Stimulated activated naive CD4-positive, alpha-beta T cell (primary cell): ENCODE results near the gene IER3.

Source experiments
- DNase-seq, 6 experiments: peaks; one replicate each; lab custom pipeline; 2025; lab: John Stamatoyannopoulos, UW

IER3 gene

DNA sequence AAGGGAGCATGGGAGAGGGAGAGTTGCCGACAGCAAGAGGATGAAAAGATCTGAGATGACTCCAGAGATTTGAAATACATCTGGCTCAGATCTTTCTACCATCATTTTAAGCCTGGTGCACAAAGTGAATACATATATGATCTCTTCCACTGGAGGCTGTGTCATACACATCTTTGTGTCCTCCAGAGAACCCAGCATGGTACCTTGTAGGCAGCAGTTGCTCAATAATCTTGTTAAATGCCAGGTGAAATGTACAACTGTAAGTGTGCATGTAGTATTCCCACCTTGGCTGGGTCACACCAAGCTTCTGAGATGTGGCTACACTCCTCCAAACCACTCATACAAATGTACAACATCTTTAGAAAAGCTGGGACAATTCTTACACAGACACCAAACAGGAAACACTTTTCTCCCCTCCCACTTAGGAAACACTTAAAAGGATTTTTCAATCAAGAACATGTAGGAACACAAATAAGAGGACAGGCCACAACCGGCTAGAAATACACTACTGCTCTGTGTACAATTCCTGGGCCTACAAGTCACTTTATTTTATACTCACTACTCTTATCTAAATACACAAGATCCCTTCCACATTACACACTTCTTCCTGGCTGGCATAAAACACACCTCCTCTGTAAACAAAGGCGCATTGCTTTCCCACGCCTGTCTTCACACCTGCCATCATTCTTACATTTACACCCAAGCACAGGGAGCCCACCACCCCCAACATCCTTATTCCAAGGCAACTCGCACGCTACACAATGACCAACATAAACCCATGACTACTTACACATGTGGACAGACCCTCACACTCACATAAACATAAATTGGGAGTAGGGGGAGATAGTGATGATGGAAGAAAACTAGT is 3.8 kb upstream of the IER3 start:
- DNase-seq: no peak

DNA sequence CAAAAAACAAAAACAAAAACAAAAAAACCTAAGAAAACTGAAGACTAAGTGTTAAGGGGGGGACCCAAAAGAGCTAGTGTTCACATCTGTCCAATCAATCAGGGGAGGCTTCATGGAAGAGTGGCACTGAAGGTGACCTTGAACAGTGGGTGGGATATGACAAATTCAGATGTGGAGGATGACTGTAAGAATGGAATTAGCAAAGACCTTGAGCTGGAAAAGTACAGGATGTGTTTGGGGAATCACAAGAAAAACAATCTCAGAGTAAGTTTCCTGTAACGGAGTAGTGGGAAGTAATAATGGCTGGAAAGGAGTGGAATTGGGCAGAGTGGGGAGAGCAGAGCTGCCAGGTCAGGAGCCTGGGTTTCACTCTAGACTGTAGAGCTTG is 2.9 kb upstream of the IER3 start:
- DNase-seq: no peak

DNA sequence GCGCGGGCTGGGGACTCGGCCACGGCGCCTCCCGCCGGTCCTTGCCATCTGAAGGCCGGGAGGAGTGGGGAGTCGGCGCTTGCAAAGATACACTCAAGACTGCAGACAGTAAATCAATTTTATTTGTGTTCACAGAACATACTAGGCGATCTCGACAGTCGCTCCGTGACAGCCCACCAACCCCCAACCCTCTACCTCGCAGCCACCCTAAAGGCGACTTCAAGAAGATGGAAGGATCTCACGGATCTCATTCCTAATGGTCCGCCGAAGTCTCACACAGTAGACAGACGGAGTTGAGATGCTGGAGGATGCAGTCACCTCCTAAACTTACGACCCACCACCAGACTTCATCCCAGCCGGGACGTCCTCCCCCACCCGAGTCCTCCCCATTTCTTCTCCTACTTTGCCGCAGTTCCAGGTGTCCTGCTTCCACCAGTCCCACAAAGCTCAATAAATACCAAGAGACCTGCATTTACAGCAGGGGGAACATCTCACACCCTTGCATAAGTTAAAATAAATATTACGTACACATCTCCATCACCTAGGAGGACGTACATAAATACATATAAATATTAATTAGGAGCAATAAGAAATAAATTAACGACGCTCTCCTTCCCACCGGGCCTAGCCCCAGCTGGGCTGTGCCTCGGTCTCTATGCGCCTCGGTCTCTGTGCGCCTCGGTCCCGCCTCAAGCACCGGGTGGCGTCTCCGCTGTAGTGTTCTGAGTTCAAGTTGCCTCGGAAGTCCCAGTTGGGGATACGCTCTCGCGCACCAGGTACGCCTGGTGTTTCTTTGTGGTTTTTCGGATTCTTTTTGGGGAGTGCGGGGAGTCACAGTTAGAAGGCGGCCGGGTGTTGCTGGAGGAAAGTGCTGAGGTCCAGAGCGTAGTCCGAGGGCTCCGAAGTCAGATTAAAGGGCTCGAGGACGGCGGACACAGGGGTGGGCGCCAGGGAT is 971 bp downstream of the IER3 start:
- peak in 4 of 6 experiments; percentile 10 to 67 (median 37) for DNase-seq

- DNase-seq: peak; percentile 38 to 82 (median 64)
Observed at GRCh38 chr6:30742316-30743098, 1.8 kb downstream of the IER3 start, which contains the start of gene FLOT1. Gene FLOT1 (minus strand): TSS chr6:30742687. CDS start chr6:30742189, 498 bp downstream.

DNA sequence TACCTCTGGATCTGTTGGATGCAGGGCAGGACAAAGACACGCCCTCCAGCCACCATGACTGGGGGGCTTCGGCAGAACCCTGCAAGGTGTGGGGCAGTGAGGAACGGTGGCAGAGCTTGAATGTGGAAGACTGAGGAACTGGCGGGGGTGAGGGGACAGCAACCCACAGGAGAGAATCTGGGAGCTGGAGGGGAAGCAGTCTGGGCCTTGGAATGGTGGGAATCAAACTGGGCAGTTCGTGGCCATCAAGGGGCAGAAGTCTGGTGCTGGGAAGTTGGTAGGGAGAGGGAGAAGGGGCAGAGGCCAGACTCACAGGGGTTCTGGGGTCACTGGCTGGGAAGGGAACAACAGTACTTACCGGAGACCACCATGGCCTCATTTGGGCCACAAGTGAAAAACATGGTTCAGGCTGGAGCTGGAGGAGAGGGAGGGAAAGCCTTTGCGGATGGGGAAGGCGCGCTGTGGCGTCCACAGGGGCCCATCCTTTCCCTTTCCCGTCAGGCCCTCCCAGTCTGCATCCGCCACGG is 2.5 kb downstream of the IER3 start:
- no peak for DNase-seq

DNA sequence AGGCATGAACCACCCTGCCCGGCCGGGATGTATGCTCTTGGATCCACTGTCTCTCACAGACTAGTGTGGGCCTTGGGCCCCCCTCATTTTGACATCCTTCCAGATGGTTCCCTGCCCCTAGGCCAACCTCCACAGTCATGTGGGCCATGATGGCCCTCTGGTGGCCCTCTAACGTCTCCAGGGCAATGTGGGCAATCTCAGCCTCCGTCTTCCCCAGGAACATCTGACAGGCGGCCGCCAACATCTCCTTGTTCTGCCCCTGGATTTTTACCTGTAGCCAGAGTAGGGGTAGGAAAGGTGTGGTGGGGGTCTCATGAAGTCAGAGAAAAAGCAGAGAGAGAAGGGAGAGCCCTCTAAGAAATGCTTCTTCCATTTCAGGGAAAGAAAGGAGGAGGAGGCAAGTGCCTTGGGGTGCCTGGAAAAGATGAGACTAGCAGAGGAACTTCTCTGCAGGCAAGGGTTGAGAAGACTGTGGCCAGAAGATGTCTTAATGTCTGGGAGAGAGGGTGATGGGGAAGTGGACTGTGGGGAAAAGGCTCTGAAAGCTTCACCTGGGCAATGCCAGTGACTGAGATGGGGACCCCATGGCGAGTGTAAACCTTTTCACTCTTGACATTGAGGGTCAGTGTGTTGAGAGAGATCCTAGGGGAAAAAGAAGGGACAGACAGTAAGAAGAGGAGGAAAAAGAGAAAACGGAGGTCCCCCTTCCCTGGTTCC is 3.1 kb downstream of the IER3 start:
- DNase-seq: no peak

DNA sequence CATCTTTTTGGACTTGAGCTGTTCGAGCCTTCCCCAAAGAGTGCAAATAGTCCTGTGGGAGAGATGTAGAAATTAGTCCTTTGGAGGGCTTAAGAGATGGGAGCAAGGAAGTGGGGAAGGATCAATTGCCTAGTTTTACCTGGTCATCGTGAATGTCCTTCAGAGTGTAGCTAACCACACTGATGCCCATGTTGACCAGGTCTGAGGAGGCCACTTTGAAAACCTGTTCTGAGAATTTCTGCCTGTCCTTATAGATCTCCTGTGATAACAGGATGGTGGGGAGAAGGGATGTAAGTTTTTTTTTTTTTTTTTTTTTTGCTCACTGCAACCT is 3.8 kb downstream of the IER3 start:
- no peak for DNase-seq

GRCh38 chr6:30738532-30738931 is 5.8 kb downstream of the IER3 start:
- DNase-seq: no peak

- peak in 1 of 6 experiments; percentile 20 for DNase-seq
Observed at GRCh38 chr6:30735668-30736314, 8.6 kb downstream of the IER3 start.

DNA sequence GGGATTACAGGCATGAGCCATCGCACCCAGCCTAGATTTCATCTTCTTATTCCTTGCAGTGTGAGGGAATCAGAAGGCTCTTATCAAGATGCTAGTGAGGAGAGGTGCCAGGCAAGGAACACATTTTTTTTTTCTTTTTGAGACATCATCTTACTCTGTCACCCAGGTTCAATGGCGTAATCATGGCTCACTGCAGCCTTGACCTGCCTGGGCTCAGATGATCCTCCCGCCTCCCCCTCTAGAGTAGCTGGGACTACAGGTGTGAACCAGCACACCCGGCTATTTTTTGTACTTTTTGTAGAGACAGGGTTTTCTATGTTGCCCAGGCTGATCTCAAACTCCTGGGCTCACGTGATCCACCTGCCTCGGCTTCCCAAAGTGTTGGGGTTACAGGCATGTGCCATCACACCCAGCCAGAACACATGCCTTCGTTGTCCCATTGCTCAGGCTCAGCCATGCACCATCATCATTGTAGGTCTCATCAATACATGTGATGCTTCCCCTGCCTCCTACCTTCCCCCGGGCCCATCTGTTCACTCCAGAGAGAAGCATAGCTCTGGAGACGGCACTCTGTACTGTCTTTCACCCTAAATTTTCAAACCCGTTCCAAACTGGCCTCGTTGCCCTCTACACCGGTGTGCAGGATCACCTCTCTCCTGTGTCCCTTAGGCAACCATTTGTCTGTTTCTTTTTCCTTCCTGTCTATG is 12.0 kb downstream of the IER3 start:
- no peak for DNase-seq

- DNase-seq: peak; percentile 62 to 82 (median 78)
Observed at GRCh38 chr6:30730601-30731435, 13.5 kb downstream of the IER3 start.

DNA sequence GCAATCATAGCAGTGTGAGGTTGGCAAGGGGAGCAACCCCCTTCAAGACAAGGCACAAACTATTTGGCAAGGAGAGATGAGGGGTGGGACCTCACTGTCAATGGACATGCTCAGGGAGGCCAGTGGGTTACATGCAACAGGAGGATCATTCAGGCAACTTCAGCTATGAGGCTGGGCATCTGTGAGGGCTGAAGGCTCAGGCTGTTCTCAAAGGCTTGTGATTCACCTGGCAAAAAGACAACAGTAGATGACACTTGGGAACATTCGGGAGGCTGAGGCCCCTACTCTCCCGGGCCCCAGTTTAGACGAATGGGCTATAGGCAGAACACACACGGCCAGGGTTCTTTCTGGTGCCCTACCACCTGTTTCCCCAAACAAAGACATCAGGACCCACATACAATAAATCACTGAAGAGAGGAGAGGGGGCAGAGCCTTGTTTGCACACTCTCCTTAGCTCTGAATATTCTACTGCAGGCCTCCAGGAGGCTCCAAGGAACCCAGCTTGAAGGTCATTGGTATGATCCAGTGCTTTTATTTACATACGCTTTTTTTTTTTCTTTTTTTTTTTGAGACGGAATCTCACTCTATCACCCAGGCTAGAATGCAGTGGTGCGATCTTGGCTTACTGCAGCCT is 16.3 kb downstream of the IER3 start:
- no peak for DNase-seq

- DNase-seq: no peak
Observed at GRCh38 chr6:30726506-30727413, 17.6 kb downstream of the IER3 start.

DNA sequence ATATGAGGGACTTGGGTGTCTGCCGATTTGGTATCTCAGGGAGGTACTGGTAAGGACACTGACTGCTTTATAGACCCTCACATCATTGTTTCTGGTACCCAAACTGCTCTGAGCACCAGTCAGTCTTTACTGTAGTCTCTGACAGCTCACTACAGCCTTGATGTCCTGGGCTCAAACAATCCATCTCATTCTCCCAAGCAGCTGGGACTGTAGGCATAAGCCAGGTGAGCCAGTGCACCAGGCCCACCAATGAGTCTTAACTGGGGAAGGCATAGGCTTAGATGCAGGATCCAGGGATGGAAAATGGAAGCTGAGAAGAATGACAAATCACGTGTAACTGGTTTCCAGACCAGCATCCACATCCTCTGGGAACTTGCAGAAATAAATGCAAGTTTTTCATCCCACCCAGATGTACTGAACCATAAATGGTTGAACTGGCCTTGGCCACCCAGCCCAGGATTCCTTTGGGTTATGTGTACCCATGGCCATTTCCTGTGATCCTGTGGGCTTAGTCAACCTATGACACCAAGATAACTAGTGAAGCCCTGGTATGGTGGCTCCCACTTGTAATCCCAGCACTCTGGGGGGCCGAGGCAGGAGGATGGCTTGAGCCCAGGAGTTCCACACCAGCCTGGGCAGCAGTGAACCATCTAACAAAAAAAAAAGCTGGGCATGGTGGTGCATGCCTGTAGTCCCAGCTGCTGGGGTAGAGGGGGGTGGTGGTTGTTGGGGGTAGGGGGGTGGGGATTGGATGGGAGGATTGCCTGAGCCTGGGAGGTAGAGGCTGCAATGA is 18.4 kb downstream of the IER3 start:
- DNase-seq: no peak

GRCh38 chr6:30724906-30725667 is 19.3 kb downstream of the IER3 start:
- no peak for DNase-seq
